Glomerular endothelial cell (primary cell): ENCODE data around the gene RASIP1. TPM values are rescaled to one million over a fixed set of nuclear protein-coding genes. Genes with fewer than 3 reads are reported as not detected.

ENCODE experiments used
- DNase-seq: peaks from one replicate; pipeline ENCODE4 v3.0.0-alpha.2; 2011; ENCODE audit warnings: low read depth, low spot score; ENCODE audit errors: extremely low read depth
- total RNA-seq: library from RNA; depleted of rRNA; stranded (reverse); fragments of >200 nt; gene quantifications from 2 replicates; pipeline ENCODE4 v1.2.3, GENCODE V29; 2015

The RASIP1 gene
- total RNA-seq, 1 donor from 2014 or later: 153 TPM

GRCh38 chr19:48678201-48678600, 62.2 kb downstream of the RASIP1 start:
- DNase-seq: no peak

GRCh38 chr19:48676887-48677286, 63.5 kb downstream of the RASIP1 start:
- no peak for DNase-seq

- DNase-seq: no peak
Observed at GRCh38 chr19:48676487-48676886, 63.9 kb downstream of the RASIP1 start.

- no peak for DNase-seq
Observed at GRCh38 chr19:48674921-48675824, 65.2 kb downstream of the RASIP1 start.

- no peak for DNase-seq
Observed at GRCh38 chr19:48674216-48674809, 66.1 kb downstream of the RASIP1 start.

- no peak for DNase-seq
Observed at GRCh38 chr19:48673436-48674100, 66.8 kb downstream of the RASIP1 start.

GRCh38 chr19:48672994-48673393, 67.4 kb downstream of the RASIP1 start, which contains the start of gene NTN5:
Gene NTN5, minus strand, starts transcription at chr19:48673017. Its CDS starts 2,031 bp downstream, at chr19:48670986.
- no peak for DNase-seq

- no peak for DNase-seq
Observed at GRCh38 chr19:48671446-48671995, 68.9 kb downstream of the RASIP1 start.

- no peak for DNase-seq
Observed at GRCh38 chr19:48670699-48671445, 69.5 kb downstream of the RASIP1 start.

Other genes starting within 250 kb of the RASIP1 start
- gene LMTK3, start 228.8 kb downstream of the RASIP1 start, total RNA-seq: not detected in 2 replicates
- gene SULT2B1, start 188.4 kb downstream of the RASIP1 start, total RNA-seq: 0.19 TPM in 1 of 2 replicates, not detected in the other
- gene SPACA4, start 133.9 kb downstream of the RASIP1 start, total RNA-seq: not detected in 2 replicates
- gene FAM83E, start 125.5 kb downstream of the RASIP1 start, total RNA-seq: not detected in 2 replicates
- gene RPL18, start 121.4 kb downstream of the RASIP1 start, total RNA-seq: 1,686 and 2,007 TPM in 2 replicates
- 8.9 and 21.2 TPM in 2 replicates for gene SPHK2, start 121.1 kb downstream of the RASIP1 start, total RNA-seq
- 2.9 and 4.1 TPM in 2 replicates for gene DBP, start 103.2 kb downstream of the RASIP1 start, total RNA-seq
- 2.6 and 3.2 TPM in 2 replicates for gene CA11, start 94.4 kb downstream of the RASIP1 start, total RNA-seq
- 1.4 and 1.8 TPM in 2 replicates for gene NTN5, start 67.6 kb downstream of the RASIP1 start, total RNA-seq
- gene FUT2, start 44.6 kb downstream of the RASIP1 start, total RNA-seq: not detected in 2 replicates
- gene MAMSTR, start 20.9 kb downstream of the RASIP1 start, total RNA-seq: 0.29 and 1.6 TPM in 2 replicates
- not detected in 2 replicates for gene IZUMO1, start 6.3 kb upstream of the RASIP1 start, total RNA-seq
- 6.1 and 6.4 TPM in 2 replicates for gene FUT1, start 12.0 kb upstream of the RASIP1 start, total RNA-seq
- not detected in 2 replicates for gene FGF21, start 14.9 kb upstream of the RASIP1 start, total RNA-seq
- 53.3 and 71.8 TPM in 2 replicates for gene BCAT2, start 70.4 kb upstream of the RASIP1 start, total RNA-seq
- 38.8 and 39.6 TPM in 2 replicates for gene HSD17B14, start 95.9 kb upstream of the RASIP1 start, total RNA-seq
- gene PLEKHA4, start 128.0 kb upstream of the RASIP1 start, total RNA-seq: 2.4 and 4.0 TPM in 2 replicates
- 74.2 and 82.8 TPM in 2 replicates for gene PPP1R15A, start 131.8 kb upstream of the RASIP1 start, total RNA-seq
- gene TULP2, start 158.1 kb upstream of the RASIP1 start, total RNA-seq: 0.19 TPM in 1 of 2 replicates, not detected in the other
- gene NUCB1, start 159.7 kb upstream of the RASIP1 start, total RNA-seq: 446 and 494 TPM in 2 replicates
- not detected in 2 replicates for gene DHDH, start 193.1 kb upstream of the RASIP1 start, total RNA-seq
- gene BAX, start 214.3 kb upstream of the RASIP1 start, total RNA-seq: 208 and 237 TPM in 2 replicates
- 2,985 and 5,472 TPM in 2 replicates for gene FTL, start 224.7 kb upstream of the RASIP1 start, total RNA-seq